Measurements from ENCODE around the gene TK2.

Gene TK2

GRCh38 chr16:66523861-66524354 lies 26.0 kb downstream of the TK2 start:
- Histone ChIP-seq H3K79me2 (ENCODE audit: control insufficient read depth, insufficient read depth, low read length) (no peaks in the 10 kb centered on the region), H3K36me3 (ENCODE audit: control insufficient read depth, insufficient read depth, low read length) (no peaks in the 10 kb centered on the region), H3K27ac (ENCODE audit: low read depth, low read length) (no peak overlapping the region), H3K23ac (ENCODE audit: low read length) (no peak overlapping the region), H3K4me1 (ENCODE audit: control insufficient read depth, low read depth, low read length) (no peaks in the 10 kb centered on the region), H3K79me1 (ENCODE audit: low read length) (no peaks in the 10 kb centered on the region), H2AK5ac (ENCODE audit: low read length) (no peak overlapping the region), H3K4me2 (ENCODE audit: low read length) (no peak overlapping the region), H3K4me3 (ENCODE audit: low read length) (no peak overlapping the region), H2BK5ac (ENCODE audit: low read length) (no peak overlapping the region), H3K18ac (ENCODE audit: low read length) (no peak overlapping the region), H4K8ac (ENCODE audit: low read depth, low read length) (no peak overlapping the region), H2BK15ac (replicated peaks; ENCODE audit: low read depth) (no peak overlapping the region), H3K27me3 (ENCODE audit: insufficient read depth, low read length, poor library complexity) (no peaks in the 10 kb centered on the region), H3K4ac (ENCODE audit: low read depth, low read length) (no peak overlapping the region), H3K56ac (ENCODE audit: low read length) (no peak overlapping the region), H4K5ac (ENCODE audit: low read length) (no peak overlapping the region), H2BK120ac (ENCODE audit: low read depth, low read length) (no peak overlapping the region), H3K9ac (ENCODE audit: low read length) (no peak overlapping the region)
- no CpG with 5 or more reads among the region's 9 CpGs for WGBS (ENCODE audit: extremely low coverage, insufficient coverage, low lambda C conversion rate)
- DNase-seq: no peak

GRCh38 chr16:66522816-66523590 lies 26.9 kb downstream of the TK2 start:
- H3K27ac ChIP-seq (ENCODE audit: low read depth, low read length): no peak overlapping the region
- no peak overlapping the region for H3K9ac ChIP-seq (ENCODE audit: low read length)
- H2BK15ac ChIP-seq (replicated peaks; ENCODE audit: low read depth): no peak overlapping the region
- no peak overlapping the region for H4K8ac ChIP-seq (ENCODE audit: low read depth, low read length)
- no peaks in the 10 kb centered on the region for H3K79me1 ChIP-seq (ENCODE audit: low read length)
- no peak overlapping the region for H4K5ac ChIP-seq (ENCODE audit: low read length)
- H3K23ac ChIP-seq (ENCODE audit: low read length): no peak overlapping the region
- H3K27me3 ChIP-seq (ENCODE audit: insufficient read depth, low read length, poor library complexity): no peaks in the 10 kb centered on the region
- no peak overlapping the region for H3K4ac ChIP-seq (ENCODE audit: low read depth, low read length)
- no peak for DNase-seq
- WGBS (ENCODE audit: extremely low coverage, insufficient coverage, low lambda C conversion rate): no CpG with 5 or more reads among the region's 11 CpGs
- no peak overlapping the region for H3K4me2 ChIP-seq (ENCODE audit: low read length)
- H2AK5ac ChIP-seq (ENCODE audit: low read length): no peak overlapping the region
- no peak overlapping the region for H3K56ac ChIP-seq (ENCODE audit: low read length)
- H3K4me1 ChIP-seq (ENCODE audit: control insufficient read depth, low read depth, low read length): no peaks in the 10 kb centered on the region
- H2BK5ac ChIP-seq (ENCODE audit: low read length): no peak overlapping the region
- no peak overlapping the region for H2BK120ac ChIP-seq (ENCODE audit: low read depth, low read length)
- no peak overlapping the region for H3K18ac ChIP-seq (ENCODE audit: low read length)
- H3K36me3 ChIP-seq (ENCODE audit: control insufficient read depth, insufficient read depth, low read length): no peaks in the 10 kb centered on the region
- H3K4me3 ChIP-seq (ENCODE audit: low read length): no peak overlapping the region
- H3K79me2 ChIP-seq (ENCODE audit: control insufficient read depth, insufficient read depth, low read length): no peaks in the 10 kb centered on the region

GRCh38 chr16:66521951-66522771 lies 27.8 kb downstream of the TK2 start:
- Histone ChIP-seq H2AK5ac (ENCODE audit: low read length) (no peak overlapping the region), H3K4me3 (ENCODE audit: low read length) (no peak overlapping the region), H3K56ac (ENCODE audit: low read length) (no peak overlapping the region), H3K4me2 (ENCODE audit: low read length) (no peak overlapping the region), H3K23ac (ENCODE audit: low read length) (no peak overlapping the region), H2BK120ac (ENCODE audit: low read depth, low read length) (no peak overlapping the region), H3K36me3 (ENCODE audit: control insufficient read depth, insufficient read depth, low read length) (no peaks in the 10 kb centered on the region), H3K4ac (ENCODE audit: low read depth, low read length) (no peak overlapping the region), H2BK15ac (replicated peaks; ENCODE audit: low read depth) (no peak overlapping the region), H3K27me3 (ENCODE audit: insufficient read depth, low read length, poor library complexity) (no peaks in the 10 kb centered on the region), H3K18ac (ENCODE audit: low read length) (no peak overlapping the region), H3K27ac (ENCODE audit: low read depth, low read length) (no peak overlapping the region), H4K8ac (ENCODE audit: low read depth, low read length) (no peak overlapping the region), H4K5ac (ENCODE audit: low read length) (no peak overlapping the region), H3K79me1 (ENCODE audit: low read length) (no peaks in the 10 kb centered on the region), H3K4me1 (ENCODE audit: control insufficient read depth, low read depth, low read length) (no peaks in the 10 kb centered on the region), H3K79me2 (ENCODE audit: control insufficient read depth, insufficient read depth, low read length) (no peaks in the 10 kb centered on the region), H2BK5ac (ENCODE audit: low read length) (no peak overlapping the region), H3K9ac (ENCODE audit: low read length) (no peak overlapping the region)
- no peak for DNase-seq
- no CpG with 5 or more reads among the region's 17 CpGs for WGBS (ENCODE audit: extremely low coverage, insufficient coverage, low lambda C conversion rate)

GRCh38 chr16:66521252-66521713 lies 28.6 kb downstream of the TK2 start:
- H3K79me2 ChIP-seq (ENCODE audit: control insufficient read depth, insufficient read depth, low read length): no peaks in the 10 kb centered on the region
- H3K4me2 ChIP-seq (ENCODE audit: low read length): no peak overlapping the region
- no peak overlapping the region for H2AK5ac ChIP-seq (ENCODE audit: low read length)
- no peak overlapping the region for H2BK5ac ChIP-seq (ENCODE audit: low read length)
- H3K56ac ChIP-seq (ENCODE audit: low read length): no peak overlapping the region
- H3K27ac ChIP-seq (ENCODE audit: low read depth, low read length): no peak overlapping the region
- WGBS (ENCODE audit: extremely low coverage, insufficient coverage, low lambda C conversion rate): no CpG with 5 or more reads among the region's 5 CpGs
- no peak overlapping the region for H4K8ac ChIP-seq (ENCODE audit: low read depth, low read length)
- H3K4me1 ChIP-seq (ENCODE audit: control insufficient read depth, low read depth, low read length): no peaks in the 10 kb centered on the region
- H2BK15ac ChIP-seq (replicated peaks; ENCODE audit: low read depth): no peak overlapping the region
- H3K4me3 ChIP-seq (ENCODE audit: low read length): no peak overlapping the region
- no peak for DNase-seq
- H2BK120ac ChIP-seq (ENCODE audit: low read depth, low read length): no peak overlapping the region
- no peaks in the 10 kb centered on the region for H3K27me3 ChIP-seq (ENCODE audit: insufficient read depth, low read length, poor library complexity)
- no peak overlapping the region for H3K23ac ChIP-seq (ENCODE audit: low read length)
- H3K4ac ChIP-seq (ENCODE audit: low read depth, low read length): no peak overlapping the region
- H3K9ac ChIP-seq (ENCODE audit: low read length): no peak overlapping the region
- no peaks in the 10 kb centered on the region for H3K79me1 ChIP-seq (ENCODE audit: low read length)
- H3K36me3 ChIP-seq (ENCODE audit: control insufficient read depth, insufficient read depth, low read length): no peaks in the 10 kb centered on the region
- no peak overlapping the region for H3K18ac ChIP-seq (ENCODE audit: low read length)
- H4K5ac ChIP-seq (ENCODE audit: low read length): no peak overlapping the region

GRCh38 chr16:66520406-66521170 lies 29.3 kb downstream of the TK2 start:
- no peaks in the 10 kb centered on the region for H3K4me1 ChIP-seq (ENCODE audit: control insufficient read depth, low read depth, low read length)
- H4K5ac ChIP-seq (ENCODE audit: low read length): no peak overlapping the region
- no peak overlapping the region for H2BK120ac ChIP-seq (ENCODE audit: low read depth, low read length)
- WGBS (ENCODE audit: extremely low coverage, insufficient coverage, low lambda C conversion rate): no CpG with 5 or more reads among the region's 14 CpGs
- H3K27me3 ChIP-seq (ENCODE audit: insufficient read depth, low read length, poor library complexity): no peaks in the 10 kb centered on the region
- no peak overlapping the region for H3K4me2 ChIP-seq (ENCODE audit: low read length)
- H2BK15ac ChIP-seq (replicated peaks; ENCODE audit: low read depth): no peak overlapping the region
- no peaks in the 10 kb centered on the region for H3K79me2 ChIP-seq (ENCODE audit: control insufficient read depth, insufficient read depth, low read length)
- no peak overlapping the region for H3K27ac ChIP-seq (ENCODE audit: low read depth, low read length)
- no peak overlapping the region for H3K18ac ChIP-seq (ENCODE audit: low read length)
- H3K23ac ChIP-seq (ENCODE audit: low read length): no peak overlapping the region
- no peak overlapping the region for H3K56ac ChIP-seq (ENCODE audit: low read length)
- no peaks in the 10 kb centered on the region for H3K79me1 ChIP-seq (ENCODE audit: low read length)
- H3K4ac ChIP-seq (ENCODE audit: low read depth, low read length): no peak overlapping the region
- DNase-seq: no peak
- H3K9ac ChIP-seq (ENCODE audit: low read length): no peak overlapping the region
- no peaks in the 10 kb centered on the region for H3K36me3 ChIP-seq (ENCODE audit: control insufficient read depth, insufficient read depth, low read length)
- no peak overlapping the region for H2BK5ac ChIP-seq (ENCODE audit: low read length)
- no peak overlapping the region for H4K8ac ChIP-seq (ENCODE audit: low read depth, low read length)
- H3K4me3 ChIP-seq (ENCODE audit: low read length): no peak overlapping the region
- H2AK5ac ChIP-seq (ENCODE audit: low read length): no peak overlapping the region
